ENCODE results near the gene ST6GALNAC3.

ST6GALNAC3 gene

GRCh38 chr1:76133977-76134376, 59.4 kb downstream of the ST6GALNAC3 start:
- Histone ChIP-seq H3K9me3 (replicated peaks; ENCODE audit: insufficient read depth, low read length) (no peaks in the 10 kb centered on the region), H3K4me1 (ENCODE audit: low read length) (no peaks in the 10 kb centered on the region), H3K27me3 (replicated peaks; ENCODE audit: insufficient read depth, low read length) (no peaks in the 10 kb centered on the region)

GRCh38 chr1:76135835-76136234, 61.3 kb downstream of the ST6GALNAC3 start:
- Histone ChIP-seq H3K27me3 (replicated peaks; ENCODE audit: insufficient read depth, low read length) (no peaks in the 10 kb centered on the region), H3K9ac (ENCODE audit: low read length) (no peak overlapping the region), H2AFZ (ENCODE audit: low read length) (no peak overlapping the region), H3K9me3 (replicated peaks; ENCODE audit: insufficient read depth, low read length) (no peaks in the 10 kb centered on the region), H3K9me2 (replicated peaks; ENCODE audit: insufficient read depth, low read length) (no peaks in the 10 kb centered on the region), H3K27ac (ENCODE audit: low read length) (no peak overlapping the region), H3K79me2 (ENCODE audit: low read length) (no peaks in the 10 kb centered on the region), H3K4me1 (ENCODE audit: low read length) (no peaks in the 10 kb centered on the region), H3K36me3 (replicated peaks; ENCODE audit: insufficient read depth, low read length) (no peaks in the 10 kb centered on the region), H3F3A (ENCODE audit: insufficient read depth, low read length) (no peaks in the 10 kb centered on the region), H3K4me3 (ENCODE audit: low read length) (no peak overlapping the region), H4K20me1 (ENCODE audit: insufficient read depth, low read length) (no peaks in the 10 kb centered on the region), H3K4me2 (ENCODE audit: low read depth, low read length) (no peak overlapping the region)
- no peak for TF ChIP-seq CTCF (IDR thresholded peaks at IDR 0.05; ENCODE audit: low read length)
- TF ChIP-seq EZH2 (optimal IDR thresholded peaks at IDR 0.05; ENCODE audit: low read depth, low read length): no peak
- TF ChIP-seq EZH2phosphoT487 (IDR thresholded peaks at IDR 0.05; ENCODE audit: low read length): no peak
- no peak for DNase-seq

More at GRCh38 chr1:76133977-76134376, 59.4 kb downstream of the ST6GALNAC3 start:
- Histone ChIP-seq H2AFZ (ENCODE audit: low read length) (no peak overlapping the region), H3K4me2 (ENCODE audit: low read depth, low read length) (no peak overlapping the region), H3K9me2 (replicated peaks; ENCODE audit: insufficient read depth, low read length) (no peaks in the 10 kb centered on the region), H3F3A (ENCODE audit: insufficient read depth, low read length) (no peaks in the 10 kb centered on the region), H3K27ac (ENCODE audit: low read length) (no peak overlapping the region), H3K4me3 (ENCODE audit: low read length) (no peak overlapping the region), H3K79me2 (ENCODE audit: low read length) (no peaks in the 10 kb centered on the region), H3K36me3 (replicated peaks; ENCODE audit: insufficient read depth, low read length) (no peaks in the 10 kb centered on the region), H3K9ac (ENCODE audit: low read length) (no peak overlapping the region), H4K20me1 (ENCODE audit: insufficient read depth, low read length) (no peaks in the 10 kb centered on the region)
- TF ChIP-seq EZH2phosphoT487 (IDR thresholded peaks at IDR 0.05; ENCODE audit: low read length): no peak
- no peak for TF ChIP-seq EZH2 (optimal IDR thresholded peaks at IDR 0.05; ENCODE audit: low read depth, low read length)
- TF ChIP-seq CTCF (IDR thresholded peaks at IDR 0.05; ENCODE audit: low read length): no peak
- DNase-seq: no peak

DNA sequence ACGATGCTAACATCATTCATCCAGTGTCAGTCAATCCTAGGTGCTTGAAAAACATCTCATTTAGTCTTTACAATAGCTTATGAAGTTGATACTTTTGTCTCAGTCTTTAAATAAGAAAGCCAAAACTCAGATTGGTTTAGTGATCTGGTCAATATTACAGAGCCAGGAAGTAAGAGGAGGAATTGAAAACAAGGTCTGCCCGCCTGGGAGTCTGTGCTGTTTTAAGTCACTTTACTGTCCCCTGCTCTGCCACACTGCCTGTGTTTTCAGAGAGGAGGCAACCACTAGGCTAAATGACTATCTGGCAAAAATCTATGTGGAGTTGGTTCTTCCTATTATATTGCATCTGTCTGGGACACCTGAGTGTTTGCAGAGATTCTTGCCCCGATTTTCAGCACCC, 62.3 kb downstream of the ST6GALNAC3 start:
- no peaks in the 10 kb centered on the region for H3K9me3 ChIP-seq (replicated peaks; ENCODE audit: insufficient read depth, low read length)
- no peak overlapping the region for H2AFZ ChIP-seq (ENCODE audit: low read length)
- H3K4me2 ChIP-seq (ENCODE audit: low read depth, low read length): no peak overlapping the region
- H3K9me2 ChIP-seq (replicated peaks; ENCODE audit: insufficient read depth, low read length): no peaks in the 10 kb centered on the region
- no peak overlapping the region for H3K4me3 ChIP-seq (ENCODE audit: low read length)
- TF ChIP-seq EZH2 (optimal IDR thresholded peaks at IDR 0.05; ENCODE audit: low read depth, low read length) (no peak), EZH2phosphoT487 (IDR thresholded peaks at IDR 0.05; ENCODE audit: low read length) (no peak), CTCF (IDR thresholded peaks at IDR 0.05; ENCODE audit: low read length) (no peak)
- H3K36me3 ChIP-seq (replicated peaks; ENCODE audit: insufficient read depth, low read length): no peaks in the 10 kb centered on the region
- H4K20me1 ChIP-seq (ENCODE audit: insufficient read depth, low read length): no peaks in the 10 kb centered on the region
- no peak for DNase-seq
- no peaks in the 10 kb centered on the region for H3F3A ChIP-seq (ENCODE audit: insufficient read depth, low read length)
- H3K27me3 ChIP-seq (replicated peaks; ENCODE audit: insufficient read depth, low read length): no peaks in the 10 kb centered on the region
- H3K9ac ChIP-seq (ENCODE audit: low read length): no peak overlapping the region
- H3K4me1 ChIP-seq (ENCODE audit: low read length): no peaks in the 10 kb centered on the region
- H3K79me2 ChIP-seq (ENCODE audit: low read length): no peaks in the 10 kb centered on the region
- H3K27ac ChIP-seq (ENCODE audit: low read length): no peak overlapping the region

Measured in MM.1S (cell line).